Omental fat pad (tissue), 4 donors: Measurements from ENCODE around the gene UBA7. TPM values are rescaled to one million over a fixed set of nuclear protein-coding genes. Genes with fewer than 3 reads are reported as not detected.
"Not testable (repeated sequence)": the region's sequence is repeated elsewhere in the genome, so short reads cannot be mapped to it uniquely, and the experiment has no call there.

Experiments used
- ATAC-seq: fragments of 150-250 bp; one replicate; pipeline ENCODE4 v1.9.1; 2016; ENCODE audit warnings: mild to moderate bottlenecking, moderate library complexity; ENCODE audit not compliant: low FRiP score
- DNase-seq: peaks from one replicate; pipeline ENCODE4 v3.0.0-alpha.2; 2019; ENCODE audit warnings: low spot score
- CTCF ChIP-seq, 3 donors: fragments of 450-650 bp; IDR thresholded peaks; one replicate each; pipeline ENCODE4 v1.5.1; 2016 to 2017; ENCODE audit warnings: antibody characterized with exemption in 3 of 3, mild to moderate bottlenecking in 3 of 3, moderate library complexity in 2 of 3
- total RNA-seq, 4 donors: library from RNA; depleted of rRNA; stranded (reverse); fragments of >200 nt; gene quantifications; one replicate each; pipeline ENCODE4 v1.1.0, GENCODE V29; 2016

The UBA7 gene
- total RNA-seq, 4 donors from 2014 or later: 33.6 to 85.4 (median 38.1) TPM

GRCh38 chr3:49842843-49843517 is 29.2 kb upstream of the UBA7 start:
- no peak for DNase-seq
- no peak for TF ChIP-seq CTCF (IDR thresholded peaks at IDR 0.05)
- no peak for ATAC-seq

GRCh38 chr3:49841806-49842205 is 28.1 kb upstream of the UBA7 start:
- DNase-seq (no peak), ATAC-seq (no peak)
- TF ChIP-seq CTCF (IDR thresholded peaks at IDR 0.05): no peak

- TF ChIP-seq CTCF (IDR thresholded peaks at IDR 0.05): no peak
- ATAC-seq (no peak), DNase-seq (no peak)
Measured at GRCh38 chr3:49841126-49841696, 27.5 kb upstream of the UBA7 start.

GRCh38 chr3:49840388-49840787 is 26.6 kb upstream of the UBA7 start:
- TF ChIP-seq CTCF (IDR thresholded peaks at IDR 0.05): no peak
- ATAC-seq (no peak), DNase-seq (no peak)

- TF ChIP-seq CTCF (IDR thresholded peaks at IDR 0.05): peak in 2 of 3 donors; percentile 36 to 66
- DNase-seq (peak; percentile 65), ATAC-seq (peak; percentile 67)
Measured at GRCh38 chr3:49839193-49839809, 25.5 kb upstream of the UBA7 start.

GRCh38 chr3:49831341-49831740 is 17.6 kb upstream of the UBA7 start:
- DNase-seq: no peak
- no peak for TF ChIP-seq CTCF (IDR thresholded peaks at IDR 0.05)
- no peak for ATAC-seq

- no peak for TF ChIP-seq CTCF (IDR thresholded peaks at IDR 0.05)
- ATAC-seq: no peak
- DNase-seq: no peak
Measured at GRCh38 chr3:49826016-49826415, 12.3 kb upstream of the UBA7 start.

- not testable (repeated sequence) for DNase-seq, ATAC-seq
Measured at GRCh38 chr3:49823131-49823530, 9.4 kb upstream of the UBA7 start.
